SK-N-SH (cell line): ENCODE data around the gene OSBPL9. TPM values are rescaled to one million over a fixed set of nuclear protein-coding genes. Genes with fewer than 3 reads are reported as not detected.

Experiments used
- CTCF ChIA-PET: fragments of 300-600, 350-600 bp; formaldehyde crosslinking; extraction: SDS; loops from one replicate; lab custom pipeline; 2021; lab: Yijun Ruan, JAX
- POLR2A ChIA-PET: fragments of 350-600 bp; sonication (Branson Sonifier 250); formaldehyde crosslinking; extraction: SDS; loops from one replicate; lab custom pipeline; 2020; ENCODE audit warnings: antibody characterized with exemption, inconsistent platforms; lab: Yijun Ruan, JAX
- DNase-seq: peaks from one replicate; pipeline ENCODE4 v3.0.0; 2012
- H2AFZ ChIP-seq: fragments of 200-600 bp; sonication (generic); 2 replicates; pipeline ENCODE4 v1.8.1; 2016; ENCODE audit warnings: antibody characterized with exemption, mild to moderate bottlenecking, low read depth
- H3F3A ChIP-seq: fragments of 200-600 bp; sonication (generic); replicated peaks from 2 replicates; pipeline ENCODE3; 2016; ENCODE audit warnings: antibody characterized with exemption, mild to moderate bottlenecking; ENCODE audit not compliant: insufficient read depth
- H3K27ac ChIP-seq, 2 experiments: fragments of 200-500 bp in 1 of 2; fragments of 200-600 bp in 1 of 2; sonication (Bioruptor generic) in 1 of 2; sonication (generic), shearing (Covaris generic) in 1 of 2; 2 replicates each; pipeline versions ENCODE4 v1.5.1 to v1.6.1; 2014 to 2016; ENCODE audit warnings: low read depth in 2 of 2, inconsistent platforms in 1 of 2, low read length in 1 of 2, mild to moderate bottlenecking in 1 of 2, mixed read lengths in 1 of 2
- H3K27me3 ChIP-seq: fragments of 200-600 bp; sonication (generic), shearing (Covaris generic); 2 replicates; pipeline ENCODE4 v1.6.1; 2016; ENCODE audit warnings: mixed run types; ENCODE audit not compliant: insufficient read depth
- H3K36me3 ChIP-seq, 2 experiments: fragments of 200-500 bp in 1 of 2; fragments of 200-600 bp in 1 of 2; sonication (Bioruptor generic) in 1 of 2; sonication (generic) in 1 of 2; replicated peaks in 1 of 2; 2 replicates each; pipeline versions ENCODE3 to v1.5.1; 2014 to 2016; ENCODE audit warnings: low read length in 1 of 2, mild to moderate bottlenecking in 1 of 2; ENCODE audit not compliant: insufficient read depth in 2 of 2, control insufficient read depth in 1 of 2
- H3K4me1 ChIP-seq, 2 experiments: fragments of 200-500 bp in 1 of 2; fragments of 200-600 bp in 1 of 2; sonication (Bioruptor generic) in 1 of 2; sonication (generic), shearing (Covaris generic) in 1 of 2; 2 replicates each; pipeline versions ENCODE4 v1.5.1 to v1.6.1; 2014 to 2016; ENCODE audit warnings: low read depth in 1 of 2, low read length in 1 of 2, mixed run types in 1 of 2; ENCODE audit not compliant: insufficient read depth in 2 of 2, control insufficient read depth in 1 of 2
- H3K4me2 ChIP-seq: fragments of 200-600 bp; sonication (generic), shearing (Covaris generic); 2 replicates; pipeline ENCODE4 v1.6.1; 2017; ENCODE audit warnings: mixed run types
- H3K4me3 ChIP-seq, 2 experiments: fragments of 200-500 bp in 1 of 2; fragments of 200-600 bp in 1 of 2; sonication (Bioruptor generic) in 1 of 2; sonication (generic), shearing (Covaris generic) in 1 of 2; 2 replicates each; pipeline versions ENCODE4 v1.5.1 to v1.8.1; 2014 to 2016; ENCODE audit warnings: low read depth in 2 of 2, inconsistent platforms in 1 of 2, low read length in 1 of 2, mild to moderate bottlenecking in 1 of 2, mixed read lengths in 1 of 2, moderate library complexity in 1 of 2
- H3K79me2 ChIP-seq: fragments of 200-600 bp; sonication (generic); 2 replicates; pipeline ENCODE4 v1.8.1; 2017; ENCODE audit warnings: mild to moderate bottlenecking; ENCODE audit not compliant: insufficient read depth
- H3K9ac ChIP-seq: fragments of 200-600 bp; sonication (generic); 2 replicates; pipeline ENCODE4 v1.6.1; 2017; ENCODE audit warnings: mixed run types
- H3K9me2 ChIP-seq: fragments of 200-600 bp; sonication (generic); 2 replicates; pipeline ENCODE4 v1.6.1; 2017; ENCODE audit warnings: mixed run types
- H3K9me3 ChIP-seq: fragments of 200-600 bp; sonication (generic); 2 replicates; pipeline ENCODE4 v1.6.1; 2017; ENCODE audit warnings: mixed run types, mild to moderate bottlenecking, moderate library complexity
- H4K20me1 ChIP-seq: fragments of 200-600 bp; sonication (generic); 2 replicates; pipeline ENCODE4 v1.6.1; 2017; ENCODE audit warnings: mild to moderate bottlenecking, mixed run types; ENCODE audit not compliant: insufficient read depth
- ELF1 ChIP-seq: IDR thresholded peaks from 2 replicates; pipeline ENCODE4 v1.4.0; 2012
- EZH2phosphoT487 ChIP-seq: fragments of 200-600 bp; sonication (generic); IDR thresholded peaks from 2 replicates; pipeline ENCODE4 v1.6.1; 2017; ENCODE audit warnings: low read depth, mixed run types, mild to moderate bottlenecking, antibody characterized with exemption, moderate library complexity, borderline replicate concordance
- NFIC ChIP-seq: IDR thresholded peaks from 2 replicates; pipeline ENCODE4 v1.4.0; 2012; ENCODE audit warnings: borderline replicate concordance
- POLR2AphosphoS5 ChIP-seq: IDR thresholded peaks from 2 replicates; pipeline ENCODE4 v1.6.1; 2012; ENCODE audit warnings: low read depth, low read length
- RCOR1 ChIP-seq: fragments of 150-350 bp; IDR thresholded peaks from 2 replicates; pipeline ENCODE4 v1.6.1; 2017; ENCODE audit warnings: antibody characterized with exemption, low read length
- SIN3A ChIP-seq: IDR thresholded peaks from 2 replicates; pipeline ENCODE4 v1.6.1; 2012; ENCODE audit warnings: low read depth, mild to moderate bottlenecking, low read length, moderate library complexity, borderline replicate concordance
- TCF12 ChIP-seq: IDR thresholded peaks from 2 replicates; pipeline ENCODE4 v1.4.0; 2012
- TEAD4 ChIP-seq: IDR thresholded peaks from 2 replicates; pipeline ENCODE4 v1.4.0; 2012; ENCODE audit warnings: mild to moderate bottlenecking, borderline replicate concordance; ENCODE audit not compliant: insufficient read depth
- WGBS: methylation state at CpG from one replicate; pipeline ENCODE4 v1.1.6; 2017; ENCODE audit warnings: low lambda C conversion rate; 5-methylcytosine and 5-hydroxymethylcytosine counted together
- polyA plus RNA-seq, 3 experiments: library from polyadenylated mRNA; depleted of rRNA; stranded (reverse); fragments of >200 nt; gene quantifications; 2 replicates each; pipeline ENCODE4 v1.2.3, GENCODE V29; 2012
- TF ChIP-seq, protein P1 (sequence below): IDR thresholded peaks from 2 replicates; pipeline ENCODE4; 2012
- TF ChIP-seq, protein P2 (sequence below): fragments of 200-600 bp; sonication (generic); IDR thresholded peaks from 2 replicates; pipeline ENCODE4 v1.6.1; 2017; ENCODE audit warnings: antibody characterized with exemption, mild to moderate bottlenecking, moderate library complexity
- TF ChIP-seq, protein P3 (sequence below): fragments of 150-350 bp; IDR thresholded peaks from 2 replicates; pipeline ENCODE4 v1.6.1; 2016; ENCODE audit warnings: mild to moderate bottlenecking, low read depth, low read length

Gene OSBPL9
- polyA plus RNA-seq, 1 of the 3 experiments (the other 2 are of a cell fraction): 43.9 TPM

DNA sequence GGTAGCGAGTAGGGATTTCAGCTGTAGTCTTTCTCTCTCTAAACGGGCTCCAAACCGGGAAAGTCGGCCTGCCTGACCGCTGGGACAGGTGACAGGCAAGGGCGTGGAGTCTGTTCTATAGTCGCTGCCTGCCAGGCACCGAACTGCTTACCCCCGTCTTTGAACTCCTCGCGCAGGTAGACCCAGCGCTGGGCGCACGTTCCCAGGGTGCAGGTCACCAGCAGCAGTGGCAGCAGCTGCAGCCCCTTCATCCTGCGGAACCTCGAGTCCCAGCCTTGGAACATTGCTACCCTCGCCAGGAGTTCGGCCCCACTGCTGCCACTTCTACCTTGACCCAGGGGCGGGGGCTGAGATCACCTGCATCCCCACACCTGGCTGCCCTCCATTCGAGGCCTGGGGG, 22.2 kb upstream of the OSBPL9 start:
- H2AFZ ChIP-seq: no peak overlapping the region
- H3K27ac ChIP-seq: no peak overlapping the region
- CTCF ChIA-PET: no interaction called here
- WGBS: 90% methylated on average over 20 of the region's 20 CpGs
- H3K9me3 ChIP-seq: no peaks in the 10 kb centered on the region
- H3K36me3 ChIP-seq: no peaks in the 10 kb centered on the region
- no peaks in the 10 kb centered on the region for H4K20me1 ChIP-seq
- POLR2A ChIA-PET: no interaction called here
- H3K9me2 ChIP-seq: no peaks in the 10 kb centered on the region
- H3K9ac ChIP-seq: no peak overlapping the region
- no peak for DNase-seq
- H3K79me2 ChIP-seq: no peaks in the 10 kb centered on the region
- no peaks in the 10 kb centered on the region for H3K4me1 ChIP-seq
- H3F3A ChIP-seq: no peaks in the 10 kb centered on the region
- no peak overlapping the region for H3K4me3 ChIP-seq
- H3K4me2 ChIP-seq: no peak overlapping the region
- TF ChIP-seq, protein P1, sequence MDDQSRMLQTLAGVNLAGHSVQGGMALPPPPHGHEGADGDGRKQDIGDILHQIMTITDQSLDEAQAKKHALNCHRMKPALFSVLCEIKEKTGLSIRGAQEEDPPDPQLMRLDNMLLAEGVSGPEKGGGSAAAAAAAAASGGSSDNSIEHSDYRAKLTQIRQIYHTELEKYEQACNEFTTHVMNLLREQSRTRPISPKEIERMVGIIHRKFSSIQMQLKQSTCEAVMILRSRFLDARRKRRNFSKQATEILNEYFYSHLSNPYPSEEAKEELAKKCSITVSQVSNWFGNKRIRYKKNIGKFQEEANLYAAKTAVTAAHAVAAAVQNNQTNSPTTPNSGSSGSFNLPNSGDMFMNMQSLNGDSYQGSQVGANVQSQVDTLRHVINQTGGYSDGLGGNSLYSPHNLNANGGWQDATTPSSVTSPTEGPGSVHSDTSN: no peak
- TF ChIP-seq, protein P2, sequence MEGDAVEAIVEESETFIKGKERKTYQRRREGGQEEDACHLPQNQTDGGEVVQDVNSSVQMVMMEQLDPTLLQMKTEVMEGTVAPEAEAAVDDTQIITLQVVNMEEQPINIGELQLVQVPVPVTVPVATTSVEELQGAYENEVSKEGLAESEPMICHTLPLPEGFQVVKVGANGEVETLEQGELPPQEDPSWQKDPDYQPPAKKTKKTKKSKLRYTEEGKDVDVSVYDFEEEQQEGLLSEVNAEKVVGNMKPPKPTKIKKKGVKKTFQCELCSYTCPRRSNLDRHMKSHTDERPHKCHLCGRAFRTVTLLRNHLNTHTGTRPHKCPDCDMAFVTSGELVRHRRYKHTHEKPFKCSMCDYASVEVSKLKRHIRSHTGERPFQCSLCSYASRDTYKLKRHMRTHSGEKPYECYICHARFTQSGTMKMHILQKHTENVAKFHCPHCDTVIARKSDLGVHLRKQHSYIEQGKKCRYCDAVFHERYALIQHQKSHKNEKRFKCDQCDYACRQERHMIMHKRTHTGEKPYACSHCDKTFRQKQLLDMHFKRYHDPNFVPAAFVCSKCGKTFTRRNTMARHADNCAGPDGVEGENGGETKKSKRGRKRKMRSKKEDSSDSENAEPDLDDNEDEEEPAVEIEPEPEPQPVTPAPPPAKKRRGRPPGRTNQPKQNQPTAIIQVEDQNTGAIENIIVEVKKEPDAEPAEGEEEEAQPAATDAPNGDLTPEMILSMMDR: no peak
- TF ChIP-seq POLR2AphosphoS5: no peak
- no peak for TF ChIP-seq ELF1
- no peak for TF ChIP-seq SIN3A
- no peak for TF ChIP-seq RCOR1
- TF ChIP-seq, protein P3, sequence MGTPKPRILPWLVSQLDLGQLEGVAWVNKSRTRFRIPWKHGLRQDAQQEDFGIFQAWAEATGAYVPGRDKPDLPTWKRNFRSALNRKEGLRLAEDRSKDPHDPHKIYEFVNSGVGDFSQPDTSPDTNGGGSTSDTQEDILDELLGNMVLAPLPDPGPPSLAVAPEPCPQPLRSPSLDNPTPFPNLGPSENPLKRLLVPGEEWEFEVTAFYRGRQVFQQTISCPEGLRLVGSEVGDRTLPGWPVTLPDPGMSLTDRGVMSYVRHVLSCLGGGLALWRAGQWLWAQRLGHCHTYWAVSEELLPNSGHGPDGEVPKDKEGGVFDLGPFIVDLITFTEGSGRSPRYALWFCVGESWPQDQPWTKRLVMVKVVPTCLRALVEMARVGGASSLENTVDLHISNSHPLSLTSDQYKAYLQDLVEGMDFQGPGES: no peak
- TF ChIP-seq TCF12: no peak
- no peaks in the 10 kb centered on the region for H3K27me3 ChIP-seq

DNA sequence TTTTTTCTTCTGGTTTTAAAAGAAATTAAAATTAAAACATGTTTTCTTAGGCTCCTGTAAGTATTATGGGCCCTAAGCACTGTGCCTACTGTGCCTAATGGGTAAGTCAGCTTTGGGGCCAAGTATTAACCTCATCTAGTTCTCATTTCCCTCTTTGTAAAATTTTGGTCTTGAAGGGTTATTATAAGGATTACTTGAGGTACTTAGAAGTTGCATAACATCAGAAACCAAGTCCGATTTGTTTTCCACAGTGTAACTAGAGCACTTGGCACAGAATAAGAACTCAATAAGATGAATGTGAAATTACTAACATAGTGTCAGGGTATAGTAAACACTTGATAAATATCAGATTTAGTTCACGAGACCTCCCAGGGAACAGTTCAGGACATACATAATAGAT, 16.4 kb upstream of the OSBPL9 start:
- WGBS: 90% methylated on average over 2 of the region's 2 CpGs
- no peak overlapping the region for H3K4me2 ChIP-seq
- TF ChIP-seq EZH2phosphoT487 (no peak), NFIC (no peak), TEAD4 (no peak)
- CTCF ChIA-PET: no interaction called here
- H3K4me1 ChIP-seq: no peaks in the 10 kb centered on the region
- no peak overlapping the region for H3K27ac ChIP-seq
- H3K9me3 ChIP-seq: no peaks in the 10 kb centered on the region
- no peaks in the 10 kb centered on the region for H3F3A ChIP-seq
- no peaks in the 10 kb centered on the region for H3K9me2 ChIP-seq
- no peaks in the 10 kb centered on the region for H4K20me1 ChIP-seq
- no peaks in the 10 kb centered on the region for H3K79me2 ChIP-seq
- H2AFZ ChIP-seq: no peak overlapping the region
- H3K9ac ChIP-seq: no peak overlapping the region
- no peaks in the 10 kb centered on the region for H3K36me3 ChIP-seq
- H3K4me3 ChIP-seq: no peak overlapping the region
- no peaks in the 10 kb centered on the region for H3K27me3 ChIP-seq
- no peak for DNase-seq
- POLR2A ChIA-PET: no interaction called here
